HK-2 (cell line): ENCODE results near the gene GGT6.

ENCODE experiments used
- DNase-seq: peaks from one replicate; pipeline ENCODE4 v3.0.0-alpha.2; 2018; ENCODE audit not compliant: unreplicated experiment

GGT6 gene

GRCh38 chr17:4553669-4554068 lies 6.7 kb downstream of the GGT6 start:
- no peak for DNase-seq

DNA sequence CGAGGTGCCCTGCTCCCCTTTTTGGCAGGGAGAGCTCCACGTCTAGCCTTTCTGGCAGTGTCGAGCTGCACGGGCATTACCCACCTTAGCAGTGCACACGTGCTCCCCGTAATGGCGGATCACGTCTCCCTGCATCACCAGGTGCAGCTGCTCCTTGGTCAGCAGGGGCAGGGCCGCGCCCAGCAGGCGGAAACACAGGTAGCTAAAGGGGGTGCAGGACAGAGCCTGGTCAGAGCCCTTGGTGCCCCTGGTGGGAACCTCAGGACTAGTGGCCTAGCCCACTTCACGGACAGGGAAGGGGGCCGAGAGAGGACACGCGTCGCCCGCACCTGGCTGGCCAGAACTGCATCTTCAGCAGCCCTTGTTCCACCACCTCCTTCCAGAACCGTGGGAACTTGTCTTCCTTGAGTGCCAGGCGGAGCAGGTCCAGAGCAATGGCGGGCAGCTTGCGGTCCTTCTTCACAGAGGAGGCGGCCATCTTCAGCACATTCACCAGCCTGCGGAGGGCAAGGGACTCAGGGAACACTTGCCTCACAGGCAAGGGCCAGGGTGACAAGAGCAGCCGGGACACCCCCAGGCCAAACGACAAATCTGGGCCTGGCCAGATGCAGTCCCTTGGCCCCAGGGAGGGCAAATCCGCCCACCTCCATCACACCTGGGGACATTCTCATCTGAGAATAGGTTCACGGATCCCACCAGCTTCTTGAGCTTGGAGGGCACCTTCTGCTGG lies 8.4 kb downstream of the GGT6 start:
- DNase-seq, result no peak

- DNase-seq, result no peak
Measured at GRCh38 chr17:4551141-4551540, 9.2 kb downstream of the GGT6 start.

DNA sequence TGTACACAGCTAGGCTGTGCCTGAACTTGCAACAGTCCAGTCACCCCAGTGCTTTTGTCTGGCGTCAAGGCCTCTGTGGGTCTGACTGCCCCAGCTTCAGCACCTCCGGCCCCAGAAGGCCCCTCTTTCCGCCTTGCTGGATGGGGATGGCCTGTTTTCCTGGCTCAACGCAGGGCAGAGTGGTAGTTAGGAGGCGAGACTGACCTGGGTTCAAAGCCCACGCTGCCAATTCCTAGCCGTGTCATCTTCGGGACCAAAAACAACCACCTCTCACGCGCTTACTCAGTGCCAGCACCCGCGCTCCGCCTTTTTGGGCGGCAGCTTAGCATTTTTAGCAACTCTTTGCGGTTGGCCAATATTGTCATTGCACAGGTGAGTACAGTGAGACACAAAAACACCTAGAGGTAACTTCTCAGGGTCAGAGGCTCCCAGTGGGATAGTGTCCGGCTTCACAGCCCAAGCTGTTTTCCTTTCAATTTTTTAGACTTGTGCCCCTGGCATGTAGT lies 9.8 kb downstream of the GGT6 start:
- DNase-seq, result no peak

DNA sequence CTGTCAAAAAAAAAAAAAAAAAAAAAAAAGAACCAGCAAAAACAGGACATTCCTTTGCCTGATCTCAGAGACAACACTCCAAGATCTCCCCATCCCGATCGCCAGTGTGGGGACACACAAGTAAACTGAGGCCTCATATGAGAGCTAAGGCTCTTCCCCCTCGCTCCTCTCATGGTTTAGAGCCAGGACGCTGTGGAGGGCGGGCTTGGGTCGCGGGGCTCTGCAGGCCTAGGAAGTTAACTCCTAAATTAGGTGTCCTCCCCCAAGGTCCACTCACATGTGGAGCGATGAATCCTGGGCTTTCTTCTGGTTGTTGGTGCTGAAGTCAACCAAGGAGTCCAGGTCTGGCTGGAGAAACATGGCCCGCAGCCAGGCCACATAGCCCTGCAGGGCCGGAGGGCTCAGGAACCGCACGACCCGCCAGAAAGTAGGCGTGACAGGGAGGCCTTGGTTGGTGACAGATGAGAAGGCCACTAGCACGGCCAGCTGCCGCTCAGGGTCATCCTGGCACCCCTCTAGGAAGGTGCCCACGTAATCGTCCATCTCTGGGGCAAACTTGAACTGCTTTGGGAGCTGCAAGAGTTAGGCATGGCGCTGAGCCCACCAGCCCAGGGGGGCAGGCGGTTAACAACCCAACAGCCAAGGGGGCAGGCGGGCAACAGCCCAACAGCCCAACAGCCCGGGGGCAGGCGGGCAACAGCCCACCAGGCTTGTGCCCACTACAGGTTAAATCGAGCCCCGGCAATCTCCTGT lies 10.4 kb downstream of the GGT6 start:
- DNase-seq, result no peak

DNA sequence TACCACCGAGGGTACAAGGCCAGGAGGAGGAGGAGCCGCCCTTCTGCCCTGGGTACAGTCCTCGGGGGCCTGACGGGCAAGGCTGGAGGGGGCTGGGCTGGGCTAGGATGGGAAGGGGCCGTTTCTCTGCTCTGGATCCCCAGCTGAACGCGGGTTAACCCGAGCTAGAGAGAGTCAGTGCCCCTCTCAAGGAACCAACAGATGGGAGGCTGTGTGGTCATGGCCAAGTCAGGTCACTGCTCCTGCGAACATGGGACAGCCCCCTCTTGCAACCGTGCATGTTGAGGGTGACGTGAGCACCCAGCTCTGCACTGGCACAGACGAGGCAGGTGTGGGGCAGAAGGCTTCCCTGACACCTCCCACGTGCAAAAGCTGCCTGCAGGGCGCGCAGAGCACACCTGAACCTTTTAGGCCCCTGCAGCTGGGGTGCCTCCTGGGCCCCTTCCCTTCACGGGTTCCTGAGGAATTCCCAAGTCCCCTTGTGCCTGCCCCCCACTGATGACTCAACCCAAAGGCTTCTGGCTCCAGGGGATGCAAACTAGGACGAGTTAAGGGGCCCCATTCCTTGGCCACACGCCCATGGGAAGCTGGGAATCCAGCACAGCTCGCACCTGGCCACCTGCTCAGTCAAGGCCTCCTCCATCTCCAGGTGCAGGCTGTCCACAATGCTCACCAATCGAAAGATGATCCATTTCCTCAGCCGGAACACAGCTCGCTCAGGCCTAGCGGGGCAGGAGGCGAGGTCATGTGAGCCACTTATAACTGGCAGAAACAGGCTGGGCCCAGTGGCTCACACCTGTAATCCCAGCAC lies 11.5 kb downstream of the GGT6 start:
- DNase-seq, result no peak

DNA sequence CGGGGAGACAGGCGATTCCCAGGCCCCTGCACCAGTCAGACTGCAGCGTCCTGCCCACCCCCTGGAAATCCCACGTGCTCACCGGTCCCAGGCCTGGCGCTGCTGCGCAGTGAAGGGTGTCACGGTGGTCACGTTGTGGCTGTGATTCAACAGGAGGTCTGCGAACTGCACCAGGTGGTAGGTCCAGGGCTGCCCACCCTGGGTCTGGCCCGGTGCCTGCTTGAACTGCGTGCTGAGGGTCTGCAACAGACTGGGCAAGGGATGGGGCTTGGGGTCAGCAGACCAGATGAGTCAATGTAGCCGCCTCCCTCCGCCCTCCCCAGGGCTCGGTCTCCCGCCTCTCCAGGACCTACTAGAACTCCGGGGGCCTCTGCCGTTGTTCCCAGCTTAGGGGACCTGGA lies 12.3 kb downstream of the GGT6 start:
- DNase-seq, result no peak

GRCh38 chr17:4547118-4547906 lies 13.1 kb downstream of the GGT6 start:
- no peak for DNase-seq

- no peak for DNase-seq
Measured at GRCh38 chr17:4545217-4545951, 15.0 kb downstream of the GGT6 start.

GRCh38 chr17:4544951-4545216 lies 15.5 kb downstream of the GGT6 start:
- no peak for DNase-seq

DNA sequence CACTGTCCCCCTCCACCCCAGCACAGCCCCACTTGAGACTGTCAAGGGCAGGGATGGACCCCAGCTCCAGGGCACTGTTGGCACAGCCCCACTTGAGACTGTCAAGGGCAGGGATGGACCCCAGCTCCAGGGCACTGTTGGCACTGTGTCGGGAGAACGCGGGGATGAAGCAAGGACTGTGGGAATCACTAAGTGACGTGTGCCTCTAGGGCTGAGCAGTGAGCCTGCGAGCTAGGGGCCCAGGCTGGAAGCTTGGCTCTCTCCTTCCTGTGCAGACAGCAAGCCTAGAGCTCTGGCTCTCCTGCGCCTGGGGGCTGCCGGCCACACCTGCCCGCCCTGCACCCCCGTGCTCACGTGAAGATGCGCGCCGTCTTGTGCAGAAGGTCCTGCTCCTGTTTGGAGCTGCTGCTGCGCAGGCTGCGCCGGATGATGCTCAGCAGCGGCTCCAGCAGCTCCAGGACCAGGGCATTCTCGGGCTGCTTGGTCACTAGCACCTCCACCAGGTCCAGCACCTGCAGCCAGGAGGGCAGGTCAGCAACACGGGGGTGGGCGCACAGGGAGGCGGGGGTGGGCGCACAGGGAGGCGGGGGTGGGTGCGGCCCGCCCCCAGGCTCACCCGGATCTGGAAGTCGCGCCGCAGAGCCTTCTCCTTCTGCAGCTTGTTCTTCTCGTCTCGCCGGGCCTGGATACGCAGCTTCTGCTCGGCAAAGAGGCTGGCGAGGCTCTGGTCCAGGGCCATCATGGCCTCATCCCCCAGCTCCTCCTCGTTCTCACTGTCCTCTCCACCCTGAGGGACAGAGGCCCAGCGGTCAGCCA lies 16.0 kb downstream of the GGT6 start:
- no peak for DNase-seq

DNA sequence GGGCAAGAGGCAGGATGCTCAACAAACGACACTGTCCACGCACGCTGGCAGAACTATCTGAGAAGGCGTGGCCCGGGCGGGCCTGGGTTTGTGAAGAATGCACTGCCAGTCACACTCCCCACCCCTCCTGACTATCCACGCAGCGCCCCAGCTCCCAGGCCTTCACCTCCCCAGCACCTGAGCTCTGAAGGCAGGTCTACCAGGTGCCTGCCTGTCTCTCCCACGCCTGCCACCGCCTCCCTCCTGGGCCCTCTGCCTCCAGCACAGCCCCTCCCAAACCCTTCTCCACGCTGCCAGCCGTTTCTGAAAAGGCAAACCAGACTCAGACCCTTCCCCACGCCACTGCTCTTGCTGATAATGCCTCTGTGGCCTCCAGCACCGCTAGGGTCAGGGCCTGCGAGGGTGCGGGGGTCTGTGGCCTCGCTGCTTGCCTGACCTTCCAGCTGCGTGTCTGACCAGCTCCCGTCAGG lies 16.8 kb downstream of the GGT6 start:
- DNase-seq, result no peak

DNA sequence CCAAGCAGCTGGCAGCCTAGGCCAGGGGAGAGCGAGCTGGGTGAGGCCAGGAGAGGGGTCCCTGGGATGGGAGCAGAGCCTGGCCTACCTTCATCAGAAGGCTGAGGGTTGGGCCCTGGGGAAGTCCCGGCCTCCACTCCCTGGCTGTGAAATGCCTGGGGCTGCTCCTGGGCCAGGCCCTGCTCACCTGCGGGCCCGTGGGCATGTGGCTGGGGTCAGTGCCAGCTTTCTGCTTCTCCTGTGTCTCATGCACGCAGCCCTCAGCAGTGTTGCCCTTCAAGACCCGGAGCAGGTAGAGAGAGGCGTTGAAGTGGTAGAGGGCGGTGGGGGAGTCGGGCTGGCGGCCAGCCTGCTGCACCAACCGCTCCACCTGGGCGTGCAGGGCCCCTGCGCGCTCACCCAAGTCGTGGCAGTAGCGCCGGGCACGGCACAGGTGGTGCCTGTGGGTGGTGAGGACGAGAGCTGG lies 17.6 kb downstream of the GGT6 start:
- no peak for DNase-seq

DNA sequence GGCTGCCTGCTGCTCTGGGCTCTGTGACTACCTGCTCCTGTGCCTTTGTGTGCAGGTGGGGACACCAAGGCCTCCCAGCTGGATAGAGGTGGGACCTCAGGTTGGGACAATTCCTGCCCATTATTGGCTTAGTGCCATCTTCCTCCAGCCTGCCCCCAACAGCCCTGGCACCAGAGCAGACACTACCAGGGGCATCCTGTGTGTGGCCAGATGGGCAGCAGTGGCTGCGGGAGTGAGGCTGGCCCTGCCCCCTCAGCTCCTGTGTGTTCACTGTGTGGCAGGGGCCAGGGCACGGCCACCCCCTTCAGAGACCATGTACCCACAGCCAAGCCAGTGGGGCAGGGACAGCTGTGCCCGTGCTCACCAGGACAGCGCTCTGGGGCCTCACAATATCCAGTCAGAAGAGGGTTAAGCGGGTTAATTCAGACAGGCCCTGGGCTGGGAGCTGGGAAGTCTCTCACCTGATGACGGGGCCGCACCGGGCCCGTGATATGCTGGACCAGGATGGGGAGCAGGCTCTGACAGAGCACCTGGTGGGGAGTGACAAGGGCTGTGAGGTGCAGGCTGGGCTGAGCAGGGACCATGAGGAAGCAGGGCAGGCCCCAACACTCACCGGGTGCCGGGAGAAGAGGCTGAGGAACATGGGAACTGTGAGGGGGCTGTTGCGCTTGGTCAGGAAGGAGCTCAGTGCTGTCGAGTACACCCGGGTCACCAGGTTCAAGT lies 18.2 kb downstream of the GGT6 start:
- DNase-seq, result no peak

DNA sequence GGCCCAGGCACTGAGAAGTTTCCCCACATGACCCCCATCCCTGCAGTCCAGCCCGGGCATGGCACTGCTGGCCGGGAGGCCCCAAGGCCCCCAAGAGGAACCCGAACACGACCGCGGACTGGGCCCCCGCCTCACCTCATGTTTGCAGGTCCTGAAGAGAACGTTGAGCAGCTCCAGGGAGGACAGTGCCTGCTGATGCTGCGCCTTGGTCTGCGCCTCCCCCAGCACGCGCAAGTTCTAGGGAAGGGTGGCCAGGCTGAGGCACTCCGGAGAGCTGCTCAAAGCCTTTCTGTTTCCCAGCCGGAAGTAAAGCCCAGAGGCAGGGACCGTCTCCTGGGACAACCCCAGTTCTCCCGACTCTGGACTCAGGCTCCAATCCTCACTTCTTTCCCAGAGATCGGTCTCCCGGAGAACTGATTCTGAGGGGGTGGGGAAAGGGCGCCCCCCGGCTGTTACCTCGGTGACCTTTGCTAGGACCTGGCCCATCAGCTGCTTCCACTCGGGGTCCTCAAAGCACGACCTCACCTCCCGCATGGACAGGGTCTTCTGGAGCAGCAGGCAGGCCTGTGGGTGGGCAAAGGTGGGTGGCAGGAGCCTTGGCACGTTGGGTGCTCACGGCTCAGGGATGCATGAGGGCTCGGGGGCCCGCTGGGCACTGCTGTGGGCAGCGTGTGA lies 18.9 kb downstream of the GGT6 start:
- no peak for DNase-seq

DNA sequence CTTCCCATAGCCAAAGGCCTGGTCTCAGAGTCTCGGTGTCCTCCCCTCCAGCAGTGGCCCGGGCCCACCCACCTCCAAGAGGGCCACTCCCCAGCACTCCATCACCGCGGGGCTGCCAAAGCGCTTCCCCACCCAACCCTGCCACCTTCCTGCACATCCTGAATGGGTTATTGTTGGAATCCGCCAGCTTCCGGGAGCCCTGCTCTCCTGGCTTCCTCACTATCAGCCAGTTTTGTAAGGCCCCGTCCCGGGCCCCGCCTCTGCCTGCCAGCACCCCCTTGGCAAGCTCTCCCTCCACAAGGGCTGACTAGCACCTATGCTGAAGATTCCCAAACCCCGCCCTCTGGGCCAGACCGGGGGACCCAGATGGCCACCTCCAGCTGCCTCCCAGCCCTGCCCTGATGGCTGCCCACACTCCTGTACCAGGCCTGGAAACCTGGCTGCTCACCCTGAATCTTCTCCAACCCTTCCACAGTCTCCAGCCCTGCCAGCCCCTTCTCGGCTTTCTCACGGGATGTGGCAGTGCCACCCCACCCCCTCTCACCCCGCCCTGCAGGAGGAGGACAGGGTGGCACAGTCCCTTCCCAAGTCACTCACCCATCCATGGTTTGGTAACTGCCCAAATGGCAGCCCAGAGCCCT lies 19.6 kb downstream of the GGT6 start:
- no peak for DNase-seq

DNA sequence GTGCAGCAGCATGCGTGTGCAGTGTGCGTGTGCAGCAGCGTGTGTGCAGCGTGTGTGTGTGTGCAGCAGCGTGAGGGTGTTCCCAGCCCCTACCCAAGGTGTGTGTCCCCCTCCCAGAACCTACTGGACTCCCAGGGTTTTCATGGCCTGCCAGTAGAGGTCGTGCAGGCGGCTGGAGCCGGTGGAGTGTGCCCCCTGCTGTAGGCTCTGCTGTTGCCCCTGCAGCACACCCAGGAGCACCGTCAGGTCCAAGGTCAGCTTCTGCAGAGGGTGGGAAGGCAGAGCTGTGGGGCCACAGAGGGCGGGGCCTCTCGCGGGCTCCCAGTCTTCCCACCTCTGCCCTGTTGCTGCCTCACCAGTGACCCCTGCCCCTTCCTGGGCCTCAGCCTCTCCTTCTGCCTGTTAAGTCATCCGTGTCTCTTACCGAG lies 20.1 kb downstream of the GGT6 start:
- no peak for DNase-seq

DNA sequence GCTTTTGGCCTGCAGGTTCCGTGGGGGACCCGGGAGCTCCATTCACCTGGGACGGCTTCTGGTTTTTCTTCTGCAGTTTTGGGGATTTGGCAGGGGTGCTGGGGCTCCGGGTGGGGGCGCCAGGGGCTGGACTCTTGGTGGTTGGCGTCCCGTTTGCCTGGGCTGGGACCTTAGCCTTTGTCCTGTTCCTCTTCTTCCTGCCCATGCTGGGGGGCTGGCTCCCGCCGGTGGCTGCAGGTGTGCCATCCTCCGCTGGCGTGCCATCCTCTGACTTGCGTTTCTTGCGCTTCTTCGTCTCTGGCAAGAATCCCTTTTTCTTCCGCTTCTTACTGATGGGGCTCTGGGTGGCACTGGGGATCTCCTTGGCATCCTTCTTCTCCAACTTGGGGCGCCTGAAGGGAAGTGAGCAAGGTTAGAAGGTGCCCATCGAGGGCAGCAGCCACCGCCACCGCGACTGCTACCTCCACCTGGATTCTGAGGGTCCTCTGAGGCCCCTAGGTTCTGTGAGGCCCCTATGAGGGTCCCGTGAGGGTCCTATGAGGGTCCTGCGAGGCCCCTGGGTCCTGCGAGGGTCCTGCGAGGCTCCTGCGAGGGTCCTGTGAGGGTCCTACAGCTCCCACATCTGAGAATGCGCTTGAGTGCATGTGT lies 20.7 kb downstream of the GGT6 start:
- no peak for DNase-seq
